H54 (cell line): ENCODE data around the gene FHOD1.

Experiments used
- DNase-seq: peaks from one replicate; pipeline ENCODE4 v3.0.0; 2011; ENCODE audit warnings: low spot score, mixed read lengths; ENCODE audit not compliant: insufficient read length
- FAIRE-seq: peaks from 3 replicates; lab custom pipeline; 2011; peaks lifted over from hg19 to GRCh38; lab: Jason Lieb, UNC
- POLR2A ChIP-seq: IDR thresholded peaks from 2 replicates; pipeline ENCODE4 v1.6.1; 2011; ENCODE audit warnings: low read depth, mild to moderate bottlenecking, low read length

FHOD1 gene

GRCh38 chr16:67264866-67265265 is 17.6 kb upstream of the FHOD1 start:
- FAIRE-seq (no peak), DNase-seq (no peak)
- TF ChIP-seq POLR2A, result no peak

GRCh38 chr16:67264277-67264676 is 17.0 kb upstream of the FHOD1 start:
- no peak for TF ChIP-seq POLR2A
- no peak for FAIRE-seq
- DNase-seq, result no peak

- no peak for FAIRE-seq
- TF ChIP-seq POLR2A, result no peak
- no peak for DNase-seq
Measured at GRCh38 chr16:67263201-67263600, 15.9 kb upstream of the FHOD1 start.

- TF ChIP-seq POLR2A, result no peak
- peak; percentile 88 for FAIRE-seq
- DNase-seq, result no peak
Measured at GRCh38 chr16:67260426-67261063, 13.3 kb upstream of the FHOD1 start.

- no peak for DNase-seq
- no peak for FAIRE-seq
- TF ChIP-seq POLR2A, result no peak
Measured at GRCh38 chr16:67259705-67260104, 12.4 kb upstream of the FHOD1 start.

- DNase-seq (no peak), FAIRE-seq (no peak)
- no peak for TF ChIP-seq POLR2A
Measured at GRCh38 chr16:67258161-67258835, 11.0 kb upstream of the FHOD1 start.

GRCh38 chr16:67257486-67258160 is 10.3 kb upstream of the FHOD1 start:
- DNase-seq (no peak), FAIRE-seq (no peak)
- no peak for TF ChIP-seq POLR2A

- no peak for TF ChIP-seq POLR2A
- FAIRE-seq, result no peak
Measured at GRCh38 chr16:67256701-67257230, 9.5 kb upstream of the FHOD1 start.

GRCh38 chr16:67255553-67256221 is 8.4 kb upstream of the FHOD1 start:
- no peak for TF ChIP-seq POLR2A
- DNase-seq (no peak), FAIRE-seq (no peak)

More at GRCh38 chr16:67256701-67257230, 9.5 kb upstream of the FHOD1 start:
- DNase-seq, result no peak

- FAIRE-seq (no peak), DNase-seq (no peak)
- no peak for TF ChIP-seq POLR2A
Measured at GRCh38 chr16:67254801-67255552, 7.7 kb upstream of the FHOD1 start.

GRCh38 chr16:67252609-67253497 is 5.6 kb upstream of the FHOD1 start:
- no peak for FAIRE-seq
- DNase-seq, result no peak
- no peak for TF ChIP-seq POLR2A

GRCh38 chr16:67250045-67250327 is 2.7 kb upstream of the FHOD1 start:
- no peak for DNase-seq
- TF ChIP-seq POLR2A, result no peak
- no peak for FAIRE-seq
